Measurements from ENCODE around the gene B9D1.

The B9D1 gene, protein sequence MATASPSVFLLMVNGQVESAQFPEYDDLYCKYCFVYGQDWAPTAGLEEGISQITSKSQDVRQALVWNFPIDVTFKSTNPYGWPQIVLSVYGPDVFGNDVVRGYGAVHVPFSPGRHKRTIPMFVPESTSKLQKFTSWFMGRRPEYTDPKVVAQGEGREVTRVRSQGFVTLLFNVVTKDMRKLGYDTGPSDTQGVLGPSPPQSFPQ

DNA sequence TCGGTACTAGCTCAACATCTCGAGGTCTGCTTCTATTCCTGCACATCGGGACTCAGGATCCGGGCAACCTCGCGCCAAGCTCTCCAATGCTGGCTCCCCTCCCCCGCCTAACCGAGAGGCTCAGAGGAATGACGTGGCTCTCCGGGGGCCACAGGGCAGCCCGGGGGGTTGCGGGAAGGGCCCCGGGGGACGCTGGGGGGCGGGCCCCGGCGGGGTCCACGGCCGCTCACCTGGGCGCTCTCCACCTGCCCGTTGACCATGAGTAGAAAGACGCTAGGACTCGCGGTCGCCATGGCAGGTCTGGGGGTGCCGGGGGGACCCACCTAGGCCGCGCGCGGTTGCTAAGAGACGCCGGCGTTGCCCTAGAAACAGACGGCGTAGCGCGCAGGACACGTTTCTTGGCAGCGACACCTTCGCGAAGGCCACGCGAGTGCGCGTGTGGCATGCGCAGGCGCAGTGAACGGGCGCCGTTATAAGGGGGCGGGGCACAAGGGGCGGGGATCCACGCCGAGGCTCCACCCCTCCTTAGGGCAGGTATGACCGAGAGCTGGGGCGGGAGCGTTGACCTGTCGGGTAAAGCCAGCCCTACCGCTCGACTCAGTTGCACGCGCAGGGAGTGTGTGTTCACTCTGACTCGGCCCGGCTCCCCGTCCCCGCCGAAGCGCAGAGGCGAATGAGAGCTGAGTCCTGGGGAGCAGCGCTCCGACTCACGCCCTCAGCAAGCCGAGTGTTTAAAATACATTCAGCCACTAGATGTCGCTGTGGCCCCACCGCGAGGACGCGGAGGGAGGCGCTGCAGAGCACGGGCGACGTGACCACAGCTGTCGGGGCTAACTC, at the start of gene B9D1:
TSS of gene B9D1 (minus strand) at position 447 of the 837 bp plus-strand sequence. CDS start at position 293, 154 bp downstream.
- DNase-seq (ENCODE audit: low spot score) = peak; percentile 97

DNA sequence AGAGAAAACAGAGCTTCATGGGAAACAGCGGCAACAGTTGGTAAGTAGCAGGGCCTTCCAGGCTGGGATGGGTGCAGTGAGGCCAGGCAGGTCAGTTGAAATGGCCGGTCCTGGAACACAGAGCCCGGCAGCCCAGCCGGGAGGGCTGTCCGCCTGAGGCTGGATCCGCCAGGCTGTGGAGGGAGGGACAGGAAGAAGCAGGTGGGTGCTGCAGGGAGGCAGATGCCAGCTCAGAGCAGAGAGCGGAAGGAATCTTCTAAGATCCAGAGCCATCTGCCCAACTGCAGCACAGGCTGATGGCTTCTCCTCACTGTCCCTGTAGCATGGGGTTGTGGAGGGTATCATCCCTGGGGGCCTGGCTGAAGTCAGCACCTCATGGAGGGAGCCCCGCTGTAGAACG, 49.1 kb upstream of the B9D1 start:
- no peak for DNase-seq (ENCODE audit: low spot score)

DNA sequence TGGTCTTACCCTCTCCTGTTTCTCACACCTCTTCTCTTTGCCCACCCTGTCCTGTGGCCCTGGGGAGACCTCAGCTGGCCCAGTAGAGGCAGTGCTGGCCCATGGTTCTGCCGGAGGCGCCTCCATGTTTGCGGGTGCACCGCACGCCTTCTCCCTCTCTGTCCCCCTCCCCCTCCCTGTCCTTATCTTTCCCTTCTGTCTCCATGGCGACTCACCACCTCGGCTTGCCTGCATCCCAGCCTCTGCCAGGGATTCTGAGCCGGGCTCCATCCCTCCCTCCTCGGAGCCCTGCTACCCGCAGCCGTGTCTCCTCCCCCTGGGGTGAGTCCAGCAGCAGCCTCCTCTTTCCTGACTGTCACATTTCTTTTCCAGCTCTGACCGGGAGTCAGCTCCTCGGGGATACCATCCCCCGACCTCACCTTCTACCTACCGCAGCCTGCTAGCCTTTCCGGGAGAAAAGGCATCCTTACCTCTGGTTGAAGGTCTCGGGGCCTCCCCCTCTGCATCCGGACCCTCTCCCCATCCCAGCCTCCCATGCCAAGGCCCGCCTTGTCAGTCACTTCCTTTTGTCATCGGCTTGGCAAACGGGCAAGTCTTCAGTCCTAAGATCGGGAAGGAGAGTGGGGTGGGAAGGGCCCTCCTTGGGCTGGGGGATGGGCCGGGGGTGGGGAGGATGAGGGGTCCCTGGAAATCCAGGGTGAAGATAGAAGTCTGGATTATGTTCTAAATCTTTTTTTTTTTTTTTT, 48.5 kb upstream of the B9D1 start, which contains the start of gene RNF112:
TSS of gene RNF112 (plus strand) at position 358 of the 746 bp plus-strand sequence. CDS start at position 535, 177 bp downstream.
- DNase-seq (ENCODE audit: low spot score) = no peak

DNA sequence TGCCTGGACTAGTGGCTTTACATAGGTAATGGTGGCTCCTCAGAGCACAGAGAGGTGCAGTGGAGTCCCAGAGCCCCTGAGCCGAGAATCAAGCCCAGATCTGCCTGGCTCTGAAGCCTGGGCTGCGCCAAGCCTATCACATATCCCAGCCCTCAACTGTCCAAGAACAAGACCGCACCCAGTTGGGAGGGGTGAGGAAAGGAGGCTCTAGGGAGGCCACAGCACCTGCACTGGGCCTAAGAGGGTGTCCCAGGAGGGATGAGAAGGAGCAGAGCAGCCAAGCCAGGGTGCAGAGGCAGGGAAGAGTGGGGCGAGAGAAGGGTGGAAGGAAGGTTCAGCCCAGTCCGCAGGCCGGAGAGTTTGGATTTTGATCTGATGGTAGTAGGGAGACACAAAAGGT, 47.6 kb upstream of the B9D1 start:
- DNase-seq (ENCODE audit: low spot score) = no peak

DNA sequence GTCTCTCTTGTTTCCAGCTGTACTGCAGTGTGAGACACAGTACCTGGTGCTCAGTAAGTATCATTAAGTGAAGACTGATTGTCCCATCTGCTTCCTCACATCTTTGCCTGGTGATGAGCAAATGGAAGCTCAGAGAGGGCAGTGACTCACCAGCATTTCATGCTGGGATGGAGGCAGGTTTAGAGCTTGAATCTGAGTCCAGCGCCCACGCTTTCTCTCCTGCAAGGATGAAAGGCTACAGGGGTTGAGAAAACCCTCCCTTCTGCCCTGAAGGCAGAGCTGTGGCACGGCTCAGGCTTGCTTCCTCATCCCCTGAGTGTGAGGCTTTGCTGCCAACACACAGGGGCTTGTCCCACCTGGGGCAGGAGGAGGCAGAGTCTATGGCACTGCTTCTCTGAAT, 47.0 kb upstream of the B9D1 start:
- no peak for DNase-seq (ENCODE audit: low spot score)

DNA sequence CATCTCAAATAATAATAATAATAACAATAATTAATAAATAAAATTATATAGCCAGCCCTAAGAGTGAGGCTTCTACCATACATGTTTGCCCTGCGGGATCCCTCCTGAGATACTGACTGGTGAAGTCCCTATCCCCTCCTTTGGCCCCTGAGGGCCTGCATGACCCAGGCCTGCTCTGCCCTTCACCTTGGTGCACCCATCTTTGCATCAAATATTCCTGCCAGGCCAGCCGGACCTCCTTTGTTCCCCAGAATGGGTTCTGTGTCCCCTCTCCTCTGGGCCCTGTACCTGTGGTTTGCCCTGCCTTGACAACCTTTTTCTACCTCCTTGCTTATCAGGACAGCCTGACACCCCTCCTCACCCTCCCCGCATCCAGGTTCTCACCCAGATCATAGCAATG, 46.5 kb upstream of the B9D1 start:
- DNase-seq (ENCODE audit: low spot score) = no peak

DNA sequence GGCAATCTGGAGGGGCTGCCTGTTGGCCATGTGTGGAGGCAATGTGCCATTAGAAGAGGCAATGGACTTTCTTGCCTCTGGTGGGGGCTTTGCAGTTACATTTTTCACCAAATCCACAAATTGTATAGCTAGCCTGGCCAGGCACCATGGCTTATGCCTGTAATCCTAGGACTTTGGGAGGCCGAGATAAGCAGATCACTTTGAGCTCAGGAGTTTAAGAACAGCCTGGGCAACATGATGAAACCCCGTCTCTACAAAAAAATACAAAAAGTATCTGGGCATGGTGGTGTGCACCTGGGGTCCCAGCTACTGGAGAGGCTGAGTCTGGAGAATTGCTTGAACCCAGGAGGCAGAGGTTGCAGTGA, 45.8 kb upstream of the B9D1 start:
- DNase-seq (ENCODE audit: low spot score) = no peak

DNA sequence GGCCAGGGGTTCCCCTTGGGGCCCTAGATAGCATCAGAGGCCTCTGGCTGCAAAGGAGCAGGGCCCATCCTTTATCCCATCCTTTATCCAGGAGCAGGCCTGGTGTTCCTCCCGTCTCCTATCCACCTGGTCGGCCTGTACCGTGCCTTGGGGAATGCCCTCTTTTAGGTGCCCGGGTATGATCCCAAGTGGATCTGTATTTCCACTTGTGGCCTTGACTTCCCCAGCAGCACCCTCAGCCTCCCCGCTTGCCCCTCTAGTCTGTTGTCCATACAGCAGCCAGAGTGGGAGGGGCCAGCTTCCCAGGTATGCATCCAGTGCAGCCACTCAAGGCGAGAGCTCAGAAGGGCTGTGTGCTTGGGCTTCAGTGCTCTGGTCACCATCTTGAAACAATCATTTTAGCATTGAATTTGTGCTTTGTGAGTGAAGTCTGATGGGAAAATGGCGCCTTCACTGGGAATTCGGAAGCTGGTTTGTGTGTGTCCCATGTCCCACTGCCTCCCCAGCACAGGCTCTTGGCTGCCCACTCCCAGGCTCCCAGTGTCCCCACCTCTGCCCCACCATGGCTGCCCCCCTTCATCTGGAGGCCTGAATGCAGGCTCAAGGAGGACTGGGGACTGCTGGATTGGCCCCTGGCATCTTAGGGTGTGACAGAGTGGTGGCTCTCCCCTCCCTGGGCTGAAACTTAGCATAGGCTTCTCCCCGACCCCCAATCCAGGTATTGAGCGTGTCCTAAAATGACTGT, 45.2 kb upstream of the B9D1 start:
- DNase-seq (ENCODE audit: low spot score) = no peak

DNA sequence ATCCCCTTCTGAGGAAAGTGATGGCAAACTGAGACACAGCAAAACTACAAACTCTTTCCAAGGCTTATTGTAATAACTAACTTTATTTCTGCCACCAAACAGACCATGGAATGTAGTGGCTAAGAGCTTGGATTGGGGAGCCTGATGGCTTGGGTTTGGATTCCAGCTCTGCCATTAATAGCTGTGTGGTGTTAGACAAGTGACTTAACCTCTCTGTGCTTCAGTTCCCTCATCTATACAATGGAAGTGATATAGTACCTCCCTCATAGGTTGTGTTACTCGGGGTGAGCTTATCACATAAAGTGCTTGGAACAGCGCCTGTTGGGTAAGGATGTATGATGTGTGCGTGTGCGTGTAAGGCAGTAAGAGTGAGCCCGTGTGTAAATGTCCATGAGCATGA, 42.6 kb upstream of the B9D1 start:
- DNase-seq (ENCODE audit: low spot score) = no peak

DNA sequence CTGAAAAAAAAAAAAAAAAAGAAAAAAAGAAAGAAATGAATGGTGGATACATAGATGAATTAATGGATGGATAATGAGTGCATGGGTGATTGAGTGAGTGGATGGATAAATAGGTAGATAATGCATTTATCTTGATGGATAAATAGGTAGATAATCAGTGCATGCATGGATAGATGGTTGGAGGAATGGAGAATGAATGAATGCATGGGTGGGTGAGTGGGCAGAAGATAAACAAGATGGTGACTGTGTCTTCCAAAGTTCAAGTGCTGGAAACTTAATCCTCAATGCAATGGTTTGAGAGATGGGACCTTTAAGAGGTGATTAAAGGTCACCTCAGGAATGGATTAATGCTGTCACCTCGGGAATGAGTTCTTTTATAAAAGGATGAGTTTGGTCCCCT, 41.7 kb upstream of the B9D1 start:
- DNase-seq (ENCODE audit: low spot score) = no peak

DNA sequence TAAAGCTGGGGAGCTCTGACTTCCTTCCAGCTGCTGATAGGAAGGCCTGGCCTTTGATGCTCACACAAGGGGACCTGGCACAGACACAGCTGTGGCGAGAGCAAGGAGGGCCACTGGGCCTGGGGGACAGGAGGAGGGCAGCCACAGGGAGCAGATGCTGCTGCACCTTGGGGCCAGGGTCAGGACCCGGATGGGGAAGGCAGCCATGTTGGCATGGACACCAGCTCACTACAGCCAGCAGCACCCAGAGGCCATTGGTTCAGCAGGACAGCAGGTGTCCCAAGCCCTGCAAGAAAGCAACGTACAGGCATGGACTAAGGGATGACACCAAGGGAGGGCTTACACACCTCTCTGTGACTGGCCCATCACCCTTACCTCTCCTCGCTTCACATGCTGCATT, 40.5 kb upstream of the B9D1 start:
- DNase-seq (ENCODE audit: low spot score) = no peak

DNA sequence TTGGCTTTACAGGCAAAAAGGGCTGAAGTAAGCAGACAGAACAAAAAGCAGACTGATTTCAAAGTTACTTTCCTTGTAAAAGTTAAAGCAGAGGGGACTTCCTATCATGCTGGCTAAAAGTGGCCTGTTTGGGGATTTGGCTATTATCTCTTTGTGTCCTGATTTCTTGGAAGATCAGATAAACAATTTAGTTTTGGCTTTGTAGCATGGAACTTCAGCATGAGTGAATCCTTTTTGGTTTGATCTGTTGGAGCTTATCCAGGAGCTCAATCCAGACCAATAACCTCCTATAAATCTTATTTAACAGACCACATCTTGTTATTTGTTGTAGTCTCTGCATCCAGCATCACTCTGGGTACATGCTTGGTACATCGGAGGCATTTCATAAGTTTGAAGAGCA, 39.6 kb upstream of the B9D1 start:
- DNase-seq (ENCODE audit: low spot score) = no peak

DNA sequence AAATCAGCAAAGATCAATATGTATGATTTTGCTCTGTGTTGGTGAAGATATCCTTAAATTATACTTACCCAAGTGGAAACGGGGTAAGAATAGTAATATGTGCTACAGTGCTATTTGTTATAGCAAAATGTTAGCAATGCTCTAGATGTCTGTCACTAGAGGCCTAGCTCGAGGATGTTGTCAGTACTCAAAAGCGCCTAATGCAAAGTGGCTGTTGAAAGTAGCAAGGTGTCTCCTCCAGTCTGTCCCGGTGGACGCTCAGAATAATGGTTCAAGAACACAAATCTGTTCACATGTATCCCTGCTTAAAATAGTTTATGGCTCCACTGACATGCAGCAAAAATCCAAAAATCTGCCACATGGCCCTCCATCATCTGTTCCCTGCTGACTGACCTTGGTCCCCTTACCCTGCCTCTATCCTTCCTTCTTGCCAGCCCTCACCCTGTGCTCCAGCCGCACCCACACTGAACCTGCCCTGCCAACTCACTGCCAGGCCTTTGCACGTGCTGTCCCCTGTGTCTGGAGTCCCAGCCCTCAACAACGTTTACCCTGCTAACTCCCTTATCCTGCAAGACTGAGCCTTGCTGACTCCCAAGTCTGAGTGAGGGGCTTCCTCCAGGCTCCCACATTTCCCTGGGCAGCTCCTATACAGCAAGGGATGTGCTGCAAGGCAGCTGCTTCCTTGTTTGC, 38.9 kb upstream of the B9D1 start:
- no peak for DNase-seq (ENCODE audit: low spot score)

DNA sequence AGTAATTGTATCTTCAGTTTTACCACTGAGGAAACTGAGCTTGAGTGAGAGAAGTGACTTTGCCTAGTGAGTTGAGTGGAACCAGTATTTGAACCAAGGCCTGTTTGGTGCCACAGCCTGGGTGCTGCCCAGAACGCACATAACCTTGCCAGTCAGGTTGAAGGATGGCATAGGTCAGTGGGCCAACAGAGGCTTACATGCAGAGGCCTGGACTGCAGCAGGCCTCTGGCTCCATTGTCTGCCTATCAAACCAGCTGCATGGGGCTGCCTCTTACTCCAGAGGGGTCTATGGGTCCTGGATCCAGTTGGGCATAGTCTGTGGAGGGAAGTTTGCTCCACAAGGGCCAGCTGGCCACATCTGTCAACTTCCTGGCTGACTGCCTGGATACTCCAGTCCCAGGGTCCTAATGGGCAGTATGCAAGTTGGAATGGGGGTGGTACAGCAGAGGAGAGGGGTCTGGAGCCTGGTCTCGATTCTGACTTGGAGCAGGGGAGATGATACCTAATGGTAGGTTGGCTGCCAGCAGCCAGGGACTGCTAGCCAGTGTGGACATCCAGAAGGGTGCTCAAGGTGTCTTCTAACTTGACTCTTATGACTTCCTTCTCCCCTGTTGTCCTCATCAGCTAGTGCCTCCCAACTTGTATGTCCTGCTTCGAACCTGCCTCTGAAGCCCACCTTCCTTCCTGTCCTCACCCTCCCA, 37.4 kb upstream of the B9D1 start:
- no peak for DNase-seq (ENCODE audit: low spot score)

DNA sequence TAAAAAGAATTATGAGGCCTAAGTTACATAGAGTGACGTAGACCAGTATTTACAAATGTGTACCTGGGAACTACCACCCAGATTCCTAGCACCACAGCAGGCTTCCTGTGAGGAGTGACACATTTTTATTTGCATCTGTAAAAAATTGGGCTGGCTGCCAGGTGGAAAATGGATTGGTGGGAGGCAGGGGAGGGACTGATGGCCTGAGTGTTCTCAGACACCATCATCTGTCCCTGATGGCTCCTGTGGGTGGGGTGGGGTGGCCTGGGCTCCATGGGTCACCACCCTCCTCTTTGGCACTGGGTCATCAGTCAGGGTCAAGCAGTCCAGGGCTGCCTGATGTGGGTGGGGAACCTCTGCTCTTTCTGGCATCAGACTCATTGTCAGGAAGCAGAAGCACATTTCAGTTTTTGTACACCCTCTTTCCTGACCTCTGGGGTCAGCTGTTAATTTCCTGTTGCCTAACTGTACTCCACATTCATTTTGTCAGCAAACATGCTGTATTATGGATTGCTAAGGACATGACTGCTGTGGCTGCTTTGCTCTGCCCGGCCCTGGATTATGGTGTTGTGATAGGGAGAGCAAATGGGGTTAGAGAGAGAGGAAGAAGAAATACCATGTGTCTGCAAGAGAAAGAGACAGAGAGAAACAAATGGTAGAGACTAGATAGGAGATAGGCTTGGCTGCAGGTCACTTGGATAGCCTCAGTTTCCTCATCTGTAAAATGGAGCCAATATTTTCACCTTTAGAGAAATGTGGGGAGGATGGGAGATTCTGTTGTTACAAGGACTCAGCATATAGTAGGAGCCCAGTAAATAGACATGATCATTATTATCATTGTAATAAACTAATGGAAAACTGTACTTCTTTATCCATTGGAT, 36.0 kb upstream of the B9D1 start:
- no peak for DNase-seq (ENCODE audit: low spot score)

DNA sequence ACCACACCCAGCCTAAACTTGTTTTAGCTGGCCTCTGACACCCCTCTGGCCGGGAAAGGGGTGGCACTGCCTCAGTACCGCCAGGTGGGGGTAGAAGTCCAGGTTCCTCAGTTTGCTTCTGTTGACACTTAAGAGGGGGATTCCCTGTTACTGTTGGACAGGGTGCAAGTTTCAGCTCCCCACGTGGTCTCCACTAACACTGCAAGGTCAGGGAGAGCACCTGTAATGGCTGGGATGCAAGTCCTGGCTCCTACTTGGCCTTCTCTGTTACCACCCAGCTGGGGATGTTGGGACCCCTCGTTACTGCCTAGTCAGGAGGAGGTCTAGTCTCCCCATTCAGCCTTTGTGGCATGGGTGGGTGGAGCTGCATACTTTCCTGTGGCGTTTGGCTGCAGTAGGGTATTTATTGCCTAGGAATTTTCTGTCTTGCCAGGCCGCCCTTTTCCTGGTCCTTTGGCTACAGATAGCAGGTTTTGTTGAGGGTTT, 35.1 kb upstream of the B9D1 start:
- DNase-seq (ENCODE audit: low spot score) = no peak

DNA sequence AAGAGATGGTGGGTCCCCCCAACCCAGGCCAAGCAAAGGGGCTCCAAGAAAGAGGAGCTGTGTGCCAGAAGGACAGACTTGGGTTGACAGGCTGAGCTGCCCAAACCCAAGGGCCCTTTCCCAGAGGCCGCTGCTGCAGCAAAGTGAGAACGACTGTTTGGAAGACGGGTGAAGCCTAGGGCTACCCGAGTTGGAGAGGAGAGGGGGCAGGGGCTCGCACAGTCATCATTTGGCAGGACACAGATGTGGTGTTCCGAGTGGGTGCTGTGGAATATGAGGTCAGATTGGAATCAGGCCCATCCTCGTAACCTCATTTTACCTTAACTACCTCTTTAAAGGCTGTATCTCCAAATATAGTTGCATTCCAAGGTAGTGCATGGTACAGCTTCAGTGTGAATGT, 29.8 kb upstream of the B9D1 start:
- DNase-seq (ENCODE audit: low spot score) = no peak

DNA sequence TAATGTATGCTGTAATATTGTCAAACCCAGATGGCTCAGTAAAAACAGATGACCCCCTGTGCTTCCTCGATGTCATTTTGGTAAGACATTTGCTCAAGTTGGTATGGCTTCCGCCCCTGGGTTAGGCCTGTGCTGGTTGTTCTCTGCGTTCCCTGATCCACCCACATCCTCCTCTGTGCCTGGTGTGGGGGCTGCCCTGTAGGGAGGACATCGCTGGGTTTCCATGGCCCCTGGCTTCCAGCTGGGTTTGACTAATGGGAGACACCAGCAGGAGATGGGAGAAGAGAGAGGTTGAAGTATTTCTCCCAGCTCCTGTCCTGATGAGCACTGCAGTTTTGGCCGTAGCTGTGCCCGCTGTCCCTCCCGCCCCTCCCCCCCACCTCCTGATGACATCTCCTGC, 28.9 kb upstream of the B9D1 start:
- no peak for DNase-seq (ENCODE audit: low spot score)

DNA sequence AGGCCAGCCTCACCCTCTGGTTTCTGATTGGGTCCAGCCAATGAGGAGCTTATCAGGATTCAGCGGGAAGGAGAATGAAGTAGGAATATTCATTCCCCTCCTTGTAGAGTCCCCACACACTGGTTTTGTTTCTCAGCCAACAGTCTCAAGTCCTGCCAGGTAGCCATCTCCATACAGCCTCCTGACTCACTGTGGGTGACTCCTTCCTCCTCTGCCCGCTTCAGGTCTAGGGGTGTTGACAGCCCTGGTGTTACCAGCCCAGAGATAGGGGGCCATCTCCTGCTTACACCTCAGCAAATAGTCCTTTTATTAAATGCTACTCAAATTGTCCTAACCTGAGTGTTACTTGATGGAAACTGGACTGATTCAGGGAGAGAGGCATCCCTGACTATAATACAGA, 28.4 kb upstream of the B9D1 start:
- no peak for DNase-seq (ENCODE audit: low spot score)
